GM18505 (cell line): Measurements from ENCODE around the gene PAMR1.

Experiments used
- ATAC-seq: cut with Tn5 transposase; IDR thresholded peaks from one replicate; pipeline ENCODE4 v1.9.1; 2021; ENCODE audit not compliant: unreplicated experiment
- POLR2A ChIP-seq: IDR thresholded peaks from 4 replicates; pipeline ENCODE4 v1.6.1; 2011; ENCODE audit warnings: borderline replicate concordance; ENCODE audit not compliant: insufficient read depth, insufficient read length; ENCODE audit errors: extremely low read depth

PAMR1 gene

DNA sequence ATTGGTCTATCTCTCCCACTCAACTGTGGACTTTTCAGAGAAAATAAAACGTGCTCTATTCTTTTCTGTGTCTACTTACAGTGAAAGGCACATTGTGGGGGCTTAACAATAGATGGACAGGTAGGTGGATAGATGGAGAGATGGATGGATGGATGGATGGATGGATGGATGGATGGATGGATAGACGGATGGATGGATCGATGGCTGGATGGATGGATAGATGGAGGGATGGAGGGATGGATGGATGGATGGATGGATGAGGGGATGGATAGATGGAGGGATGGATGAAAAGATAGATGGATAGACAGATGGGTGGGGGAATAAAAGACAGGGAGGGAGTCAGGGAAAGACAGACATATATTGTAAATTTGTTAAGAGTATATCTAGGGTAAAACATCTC lies 91.8 kb downstream of the PAMR1 start:
- no peak for TF ChIP-seq POLR2A
- ATAC-seq: no peak

DNA sequence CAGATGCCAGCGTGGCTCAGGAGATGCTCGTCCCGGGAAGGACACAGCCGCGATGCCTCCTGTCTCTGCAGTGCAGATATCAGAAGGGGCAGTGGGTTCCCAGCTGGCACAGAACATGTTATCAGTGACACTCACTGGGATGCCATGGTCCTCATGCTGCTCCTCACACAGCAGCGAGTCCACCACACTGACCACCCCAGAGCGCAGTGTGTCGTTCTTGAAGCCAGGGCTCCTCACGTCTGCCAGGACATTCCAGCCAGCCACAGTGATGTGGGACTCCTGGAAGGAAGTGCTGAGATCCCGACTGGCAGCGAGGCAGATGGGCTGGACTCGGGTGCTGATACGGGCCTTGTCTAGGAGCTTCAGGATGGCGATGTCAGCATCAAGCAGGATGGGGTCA lies 93.0 kb downstream of the PAMR1 start:
- no peak for TF ChIP-seq POLR2A

DNA sequence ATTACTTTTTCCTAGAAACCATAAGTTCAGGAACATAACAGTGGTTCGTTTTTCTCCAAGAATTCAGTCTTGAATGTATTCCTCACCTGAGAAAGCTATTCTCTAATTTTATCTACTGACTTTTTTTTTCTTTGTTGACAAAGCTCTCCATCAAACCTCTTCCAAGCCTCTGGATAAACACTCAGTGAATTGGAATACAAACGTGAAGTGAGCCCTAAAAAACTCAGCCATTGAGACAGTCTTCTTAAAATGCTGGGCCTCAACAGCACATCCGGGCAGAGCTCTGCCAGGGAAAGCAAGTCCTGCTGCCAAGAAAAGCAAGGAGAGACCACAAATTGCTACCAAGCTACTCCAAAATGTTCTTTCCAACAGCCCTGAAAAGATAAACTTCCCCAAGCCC lies 98.3 kb downstream of the PAMR1 start:
- ATAC-seq: no peak
- no peak for TF ChIP-seq POLR2A

More for the DNA sequence above, 93.0 kb downstream of the PAMR1 start:
- no peak for ATAC-seq

DNA sequence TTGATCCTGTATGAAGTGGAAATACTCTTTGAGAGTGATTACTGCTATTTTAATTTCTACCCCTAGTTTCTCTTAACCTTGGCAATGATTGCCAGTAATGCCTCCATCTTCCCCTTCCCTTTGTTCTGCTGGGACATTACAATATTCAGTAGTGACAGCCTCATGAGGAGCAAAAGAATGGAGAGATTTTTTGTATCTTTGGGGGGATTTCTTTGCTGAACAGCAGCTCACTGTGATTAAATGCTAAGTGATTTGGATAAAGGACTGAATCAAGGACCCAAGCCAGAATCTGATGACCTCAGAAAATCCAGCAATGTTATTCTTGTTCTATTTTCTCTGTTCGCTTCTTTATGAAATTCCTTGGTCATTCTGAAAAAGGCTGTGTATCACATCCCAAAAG lies 99.1 kb downstream of the PAMR1 start:
- no peak for TF ChIP-seq POLR2A
- no peak for ATAC-seq

DNA sequence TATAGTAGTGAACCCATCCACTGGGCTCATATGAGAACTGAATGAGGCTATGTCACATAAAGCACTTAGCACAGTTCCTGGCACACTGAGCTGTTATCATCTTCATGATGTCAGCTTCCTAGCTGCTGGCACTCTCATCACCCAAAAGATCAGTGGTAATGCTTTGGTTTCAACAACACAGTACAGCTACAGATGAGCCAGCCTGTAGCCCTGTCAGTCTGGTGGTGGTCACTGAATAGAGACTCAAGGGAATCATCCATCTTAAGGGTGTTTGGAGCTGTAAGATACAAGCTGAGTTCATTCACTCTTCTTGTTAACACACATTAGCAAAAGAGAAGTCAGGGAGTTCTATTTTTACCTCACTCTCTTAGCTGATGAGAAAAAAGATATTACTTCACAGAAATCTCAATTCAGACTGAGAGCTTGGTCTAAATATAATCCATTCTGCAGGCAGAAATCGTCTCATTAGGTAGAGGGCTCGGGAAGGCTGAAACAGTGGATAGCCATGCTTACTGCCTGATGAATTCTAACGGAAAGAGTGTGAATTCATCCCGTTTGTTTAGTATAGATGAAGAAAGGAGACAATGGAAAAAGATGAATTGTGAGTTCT lies 99.7 kb downstream of the PAMR1 start:
- ATAC-seq: no peak
- no peak for TF ChIP-seq POLR2A

DNA sequence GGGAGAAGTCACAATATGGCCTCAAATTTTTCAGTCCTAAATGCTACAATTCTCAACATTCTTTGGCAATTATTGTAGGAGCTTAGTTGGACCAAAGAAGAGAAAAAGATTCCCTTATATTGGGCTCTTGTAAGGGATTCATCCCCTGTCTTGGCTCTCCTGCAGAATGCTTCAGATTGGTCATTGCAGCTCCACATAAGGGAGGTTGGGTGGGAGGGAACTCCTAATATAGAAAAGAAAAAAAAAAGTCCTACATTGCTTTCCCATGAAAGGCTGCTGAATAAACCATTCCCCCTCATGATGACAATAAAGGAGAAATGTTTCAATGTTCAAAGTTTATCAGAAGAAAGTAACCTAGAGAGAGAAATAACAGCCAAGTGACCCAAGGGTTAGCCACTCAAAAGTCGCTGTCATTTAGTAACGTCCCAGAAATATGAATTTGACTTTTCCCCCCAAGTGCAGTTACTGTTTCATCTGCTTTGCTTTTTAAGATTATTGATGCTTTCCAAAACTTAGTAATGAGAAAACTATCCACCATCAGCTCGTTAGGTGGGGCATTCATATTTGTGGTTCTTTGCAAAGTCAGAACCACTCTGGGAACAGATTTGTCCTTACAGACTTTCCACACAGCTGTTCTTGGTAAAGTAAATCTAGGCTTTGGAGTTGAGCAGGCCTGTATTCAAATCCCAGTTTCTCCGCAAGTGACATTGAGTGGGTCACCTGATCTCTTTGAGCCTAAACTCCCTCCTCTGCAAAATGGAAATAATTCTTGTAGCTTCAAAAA lies 101.1 kb downstream of the PAMR1 start:
- ATAC-seq: no peak

DNA sequence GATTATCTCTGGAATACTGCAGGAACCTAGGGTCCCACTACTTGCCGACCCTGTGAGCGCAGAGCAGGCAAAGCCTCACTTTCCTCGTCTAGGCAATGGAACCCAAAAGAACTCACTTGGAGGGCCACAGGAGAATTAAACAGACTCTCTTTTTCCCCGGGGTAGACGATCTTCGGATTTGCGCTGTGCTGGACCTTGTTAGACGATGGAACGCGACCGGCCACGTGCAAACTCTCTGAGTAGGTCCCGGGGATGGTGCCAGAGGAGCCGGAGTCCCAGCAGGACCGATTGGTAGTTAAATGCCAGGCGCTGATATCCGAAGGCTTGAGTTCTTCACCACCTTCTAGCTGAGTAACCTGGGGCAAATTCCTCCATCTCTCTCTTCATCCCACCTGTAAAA lies 105.0 kb downstream of the PAMR1 start:
- ATAC-seq: no peak
- TF ChIP-seq POLR2A: no peak

More for the DNA sequence above, 101.1 kb downstream of the PAMR1 start:
- TF ChIP-seq POLR2A: no peak

DNA sequence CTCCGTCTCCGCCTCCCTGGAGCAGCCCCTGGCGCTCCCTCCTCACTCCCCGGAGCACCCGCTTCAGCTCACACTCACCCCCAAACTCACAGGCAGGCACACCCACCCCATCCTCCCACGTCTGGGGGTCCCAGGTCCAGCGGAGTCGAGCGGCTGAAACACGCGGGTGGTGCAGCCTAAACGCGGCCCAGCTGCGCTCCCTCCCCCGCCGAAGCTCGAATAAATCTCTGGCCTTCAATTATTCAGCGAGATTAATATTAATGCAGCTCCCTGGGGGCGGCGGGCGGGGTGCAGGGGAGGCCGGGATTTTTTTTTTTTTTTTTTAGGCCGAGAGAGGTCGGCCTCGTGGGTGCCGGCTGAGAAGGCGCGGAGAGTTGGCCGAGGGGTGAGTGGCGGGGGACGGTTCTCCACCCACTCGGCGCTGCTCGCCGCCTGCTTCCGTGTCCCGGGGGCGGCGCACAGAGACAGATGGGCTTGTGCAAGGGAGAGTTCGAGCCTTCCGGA lies 105.5 kb downstream of the PAMR1 start:
- no peak for ATAC-seq
- no peak for TF ChIP-seq POLR2A

DNA sequence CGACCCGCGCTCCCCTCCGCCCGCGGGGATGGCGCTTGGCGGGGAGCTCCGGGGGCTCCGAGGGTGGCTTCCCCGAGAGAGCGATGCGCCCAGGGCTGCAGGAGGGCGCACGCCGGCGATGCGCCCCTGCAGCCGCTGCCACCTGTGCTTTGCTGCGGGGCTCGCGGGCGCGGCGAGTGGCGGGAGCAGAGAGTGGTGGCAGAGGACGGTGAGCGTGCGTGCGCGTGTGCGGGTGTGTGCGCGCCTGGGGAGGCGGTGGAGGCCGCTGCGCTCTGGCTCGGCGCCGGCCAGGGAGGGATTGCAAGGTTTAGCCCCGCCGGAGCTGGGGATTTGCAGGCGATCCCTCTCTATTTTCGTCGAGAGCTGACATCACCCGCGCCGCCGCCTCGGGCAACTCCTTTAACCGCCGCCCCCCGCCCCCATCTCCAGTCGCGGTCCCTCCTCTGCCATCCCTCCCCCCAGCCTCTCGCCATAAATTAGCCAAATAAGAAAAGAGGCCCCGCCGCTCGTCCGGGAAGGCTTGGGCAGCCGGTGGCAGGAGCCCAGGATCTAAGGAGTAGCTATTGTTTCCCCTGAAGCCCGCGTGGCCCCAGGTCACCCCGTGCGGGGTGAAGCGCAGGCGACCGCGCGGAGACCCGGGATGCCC lies 106.1 kb downstream of the PAMR1 start, which contains the start of gene SLC1A2:
Gene SLC1A2, minus strand, starts transcription at position 375 of the 646 bp plus-strand sequence. CDS start 592 bp downstream, outside the sequence.
- no peak for ATAC-seq

DNA sequence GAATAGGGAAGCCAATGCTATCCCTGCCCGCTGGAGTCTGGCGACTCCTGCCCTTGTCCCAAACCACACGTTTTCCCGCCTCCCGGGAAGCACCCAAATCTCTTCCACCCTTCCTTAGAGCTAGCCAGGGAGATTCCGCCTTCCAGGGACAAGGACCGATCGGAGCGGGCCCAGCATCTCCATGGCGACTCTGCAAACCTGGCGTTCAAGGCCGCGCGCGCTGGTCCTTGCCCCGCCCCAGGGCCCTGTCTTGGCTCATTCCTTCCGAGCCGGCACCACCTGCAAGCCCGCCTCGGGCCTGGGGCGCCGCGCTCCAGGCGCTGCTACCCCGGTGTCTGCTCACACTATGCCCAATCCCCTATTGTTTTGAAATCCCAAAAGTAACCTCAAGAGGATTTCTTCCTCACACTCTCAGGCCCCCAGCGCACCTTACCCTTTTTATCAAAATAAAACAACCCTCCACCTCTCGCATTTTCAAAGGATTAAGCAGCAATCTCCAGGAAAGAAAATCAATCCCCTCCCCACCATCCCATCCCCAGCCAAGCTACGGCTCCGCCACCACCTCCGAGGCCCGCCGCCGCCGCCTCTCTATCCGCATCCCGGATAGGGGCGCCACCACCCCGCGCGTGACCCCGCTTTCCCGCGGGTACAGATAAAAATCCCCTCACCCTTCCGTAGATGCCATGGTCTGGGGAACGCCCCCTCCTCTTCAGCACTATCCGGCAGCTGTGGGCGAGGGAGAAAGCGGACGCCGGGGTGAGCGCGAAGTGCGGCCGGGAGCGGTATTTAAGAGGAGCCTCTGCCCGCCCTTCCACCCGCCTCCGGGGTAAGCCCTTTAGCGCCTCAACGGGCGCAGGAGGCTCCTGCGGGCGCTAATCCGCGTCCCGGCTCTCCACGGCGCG lies 106.9 kb downstream of the PAMR1 start:
- no peak for TF ChIP-seq POLR2A
- ATAC-seq: no peak

More for the DNA sequence above, 106.1 kb downstream of the PAMR1 start, which contains the start of gene SLC1A2:
- TF ChIP-seq POLR2A: no peak

DNA sequence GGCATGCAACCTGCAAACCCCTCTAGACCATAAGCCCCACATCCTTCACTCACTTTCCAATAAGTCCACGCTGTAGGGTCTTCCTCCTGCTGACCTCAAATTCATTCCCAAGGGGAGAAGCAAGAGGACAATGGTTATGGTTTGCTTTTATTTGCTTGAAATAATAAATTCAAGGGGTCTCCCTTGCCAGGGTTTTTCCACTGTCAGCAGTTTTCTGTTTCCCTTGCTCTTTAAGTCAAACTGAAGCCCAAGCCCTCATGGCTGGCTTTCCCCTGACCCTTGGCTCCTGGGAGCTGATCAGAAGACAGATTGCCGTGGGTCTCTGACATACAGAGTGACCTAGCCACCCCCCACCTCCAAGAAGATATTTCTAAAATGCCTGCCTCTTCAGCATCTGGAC lies 109.9 kb downstream of the PAMR1 start:
- TF ChIP-seq POLR2A: no peak
- ATAC-seq: no peak

DNA sequence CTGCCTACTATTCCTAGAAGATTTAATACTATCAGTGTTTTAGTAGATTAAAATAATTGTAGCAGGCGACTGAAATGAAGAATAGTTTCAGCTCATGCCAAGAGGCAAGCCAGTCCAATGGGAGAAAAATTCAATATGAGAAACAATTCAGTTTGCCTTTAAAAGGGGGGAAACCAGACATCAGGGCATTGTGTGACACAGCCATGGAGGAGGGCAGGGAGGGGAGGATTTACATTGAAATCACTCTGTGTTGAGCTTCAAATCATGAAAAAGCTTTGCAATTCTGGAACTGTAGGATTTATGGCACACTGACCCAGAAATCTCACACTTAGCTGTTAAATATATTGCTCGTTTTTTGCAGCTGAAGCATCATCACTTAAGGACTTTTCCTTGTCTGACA lies 110.6 kb downstream of the PAMR1 start:
- ATAC-seq: no peak
- no peak for TF ChIP-seq POLR2A

DNA sequence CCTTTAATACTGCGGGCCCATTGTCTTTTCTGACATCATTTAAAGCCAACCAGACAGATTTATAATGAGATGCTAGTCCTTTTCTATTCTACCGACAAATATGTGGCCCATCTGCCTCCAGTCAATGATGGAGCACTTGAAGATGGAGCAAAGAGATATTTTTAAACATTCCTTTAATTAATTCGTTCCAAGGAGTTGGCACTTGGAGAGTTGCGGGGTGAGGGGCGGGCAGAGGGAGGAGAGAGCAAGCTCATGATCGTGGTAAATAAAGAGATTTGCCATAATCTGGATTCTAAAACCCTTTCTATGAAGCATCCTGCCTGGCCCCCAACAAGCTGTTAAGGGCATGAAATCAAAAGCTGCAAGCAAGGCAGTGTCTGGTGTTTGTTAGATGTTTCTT lies 111.1 kb downstream of the PAMR1 start:
- no peak for ATAC-seq
- no peak for TF ChIP-seq POLR2A
